ENCODE results near the gene SEZ6L.

DNA sequence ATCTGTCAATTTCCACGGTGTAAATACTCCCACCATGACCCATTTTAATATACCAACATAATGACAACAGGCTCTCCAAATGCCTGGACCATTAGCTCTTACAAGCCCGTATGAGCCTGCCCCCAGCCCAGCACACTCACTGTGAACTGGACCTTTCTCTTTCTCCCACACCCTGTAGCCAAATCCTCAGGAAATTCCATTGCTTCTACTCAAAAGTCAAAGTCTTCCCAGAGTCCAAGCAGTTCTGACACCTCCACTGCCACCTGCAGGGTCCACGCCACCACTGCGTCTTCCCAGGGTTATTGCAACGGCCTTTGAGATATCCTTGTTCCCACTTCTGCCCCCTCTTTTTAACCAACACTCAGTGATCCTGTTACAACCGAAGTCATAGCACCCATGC lies 149.7 kb downstream of the SEZ6L start:
- TF ChIP-seq CTCF (IDR thresholded peaks at IDR 0.05; ENCODE audit: low read depth, low read length, poor library complexity, severe bottlenecking): peak; percentile 34
- TF ChIP-seq EZH2phosphoT487 (IDR thresholded peaks at IDR 0.05; ENCODE audit: borderline replicate concordance, low read length): no peak
